NCI-H146 treated with DMSO at 0.1 percent for 48 hours (cell line): Measurements from ENCODE around the gene PCDHA1.
"Not testable (repeated sequence)": the region's sequence is repeated elsewhere in the genome, so short reads cannot be mapped to it uniquely, and the experiment has no call there.

Experiments
- DNase-seq: peaks from one replicate; lab custom pipeline; 2025; ENCODE audit not compliant: unreplicated experiment; lab: John Stamatoyannopoulos, UW

PCDHA1 gene

DNA sequence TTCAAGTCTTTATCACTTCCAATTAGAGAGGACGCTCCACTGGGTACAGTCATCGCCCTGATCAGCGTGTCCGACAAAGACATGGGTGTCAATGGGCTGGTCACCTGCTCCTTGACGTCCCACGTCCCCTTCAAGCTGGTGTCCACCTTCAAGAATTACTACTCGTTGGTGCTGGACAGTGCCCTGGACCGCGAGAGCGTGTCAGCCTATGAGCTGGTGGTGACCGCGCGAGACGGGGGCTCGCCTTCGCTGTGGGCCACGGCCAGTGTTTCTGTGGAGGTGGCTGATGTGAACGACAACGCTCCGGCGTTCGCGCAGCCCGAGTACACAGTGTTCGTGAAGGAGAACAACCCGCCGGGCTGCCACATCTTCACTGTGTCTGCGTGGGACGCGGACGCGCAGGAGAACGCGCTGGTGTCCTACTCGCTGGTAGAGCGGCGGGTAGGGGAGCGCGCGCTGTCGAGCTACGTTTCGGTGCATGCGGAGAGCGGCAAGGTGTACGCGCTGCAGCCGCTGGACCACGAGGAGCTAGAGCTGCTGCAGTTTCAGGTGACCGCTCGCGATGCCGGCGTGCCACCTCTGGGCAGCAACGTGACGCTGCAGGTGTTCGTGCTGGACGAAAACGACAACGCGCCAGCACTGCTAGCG is 22.4 kb downstream of the PCDHA1 start:
- not testable (repeated sequence) for DNase-seq

DNA sequence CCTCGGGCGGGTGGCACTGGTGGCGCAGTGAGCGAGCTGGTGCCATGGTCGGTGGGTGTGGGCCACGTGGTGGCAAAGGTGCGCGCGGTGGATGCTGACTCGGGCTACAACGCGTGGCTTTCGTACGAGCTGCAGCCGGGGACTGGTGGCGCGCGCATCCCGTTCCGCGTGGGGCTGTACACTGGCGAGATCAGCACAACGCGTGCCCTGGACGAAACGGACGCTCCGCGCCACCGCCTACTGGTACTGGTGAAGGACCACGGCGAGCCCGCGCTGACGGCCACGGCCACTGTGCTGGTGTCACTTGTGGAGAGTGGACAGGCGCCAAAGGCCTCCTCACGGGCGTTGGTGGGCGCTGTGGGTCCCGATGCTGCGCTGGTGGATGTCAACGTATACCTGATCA is 22.9 kb downstream of the PCDHA1 start:
- no peak for DNase-seq

- DNase-seq = no peak
These were observed 35.7 kb downstream of the PCDHA1 start, which contains the start of gene PCDHA5 for GRCh38 chr5:140821375-140822280. PCDHA5 (plus strand) TSS chr5:140821613.

- DNase-seq = no peak
These were observed 36.3 kb downstream of the PCDHA1 start for GRCh38 chr5:140822281-140822629.

DNA sequence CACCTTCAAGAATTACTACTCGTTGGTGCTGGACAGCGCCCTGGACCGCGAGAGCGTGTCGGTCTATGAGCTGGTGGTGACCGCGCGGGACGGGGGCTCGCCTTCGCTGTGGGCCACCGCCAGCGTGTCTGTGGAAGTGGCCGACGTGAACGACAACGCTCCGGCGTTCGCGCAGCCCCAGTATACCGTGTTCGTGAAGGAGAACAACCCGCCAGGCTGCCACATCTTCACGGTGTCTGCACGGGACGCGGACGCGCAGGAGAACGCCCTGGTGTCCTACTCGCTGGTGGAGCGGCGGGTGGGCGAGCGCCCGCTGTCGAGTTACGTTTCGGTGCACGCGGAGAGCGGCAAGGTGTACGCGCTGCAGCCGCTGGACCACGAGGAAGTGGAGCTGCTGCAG is 37.0 kb downstream of the PCDHA1 start:
- DNase-seq = not testable (repeated sequence)

GRCh38 chr5:140823475-140823874 is 37.5 kb downstream of the PCDHA1 start:
- no peak for DNase-seq

GRCh38 chr5:140827704-140828361 is 41.9 kb downstream of the PCDHA1 start, which contains the start of gene PCDHA6:
PCDHA6 (plus strand) TSS chr5:140827960; CDS start chr5:140828092, 132 bp downstream.
- no peak for DNase-seq

DNA sequence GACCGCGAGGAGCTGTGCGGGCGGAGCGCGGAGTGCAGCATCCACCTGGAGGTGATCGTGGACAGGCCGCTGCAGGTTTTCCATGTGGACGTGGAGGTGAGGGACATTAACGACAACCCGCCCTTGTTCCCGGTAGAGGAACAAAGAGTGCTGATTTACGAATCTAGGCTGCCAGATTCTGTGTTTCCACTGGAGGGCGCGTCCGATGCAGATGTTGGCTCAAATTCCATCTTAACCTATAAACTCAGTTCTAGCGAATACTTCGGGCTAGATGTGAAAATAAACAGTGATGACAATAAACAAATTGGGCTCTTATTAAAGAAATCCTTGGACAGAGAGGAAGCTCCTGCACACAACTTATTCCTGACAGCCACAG is 42.4 kb downstream of the PCDHA1 start:
- DNase-seq = no peak

- not testable (repeated sequence) for DNase-seq
These were observed 43.9 kb downstream of the PCDHA1 start for GRCh38 chr5:140829511-140830501.

- DNase-seq = no peak
These were observed 48.1 kb downstream of the PCDHA1 start, which contains the start of gene PCDHA7 for GRCh38 chr5:140833993-140834392. PCDHA7 (plus strand) TSS chr5:140834269; CDS start chr5:140834384, 115 bp downstream.

GRCh38 chr5:140834439-140835008 is 48.6 kb downstream of the PCDHA1 start:
- DNase-seq = not testable (repeated sequence)

- DNase-seq = no peak
These were observed 49.9 kb downstream of the PCDHA1 start for GRCh38 chr5:140835622-140836510.

DNA sequence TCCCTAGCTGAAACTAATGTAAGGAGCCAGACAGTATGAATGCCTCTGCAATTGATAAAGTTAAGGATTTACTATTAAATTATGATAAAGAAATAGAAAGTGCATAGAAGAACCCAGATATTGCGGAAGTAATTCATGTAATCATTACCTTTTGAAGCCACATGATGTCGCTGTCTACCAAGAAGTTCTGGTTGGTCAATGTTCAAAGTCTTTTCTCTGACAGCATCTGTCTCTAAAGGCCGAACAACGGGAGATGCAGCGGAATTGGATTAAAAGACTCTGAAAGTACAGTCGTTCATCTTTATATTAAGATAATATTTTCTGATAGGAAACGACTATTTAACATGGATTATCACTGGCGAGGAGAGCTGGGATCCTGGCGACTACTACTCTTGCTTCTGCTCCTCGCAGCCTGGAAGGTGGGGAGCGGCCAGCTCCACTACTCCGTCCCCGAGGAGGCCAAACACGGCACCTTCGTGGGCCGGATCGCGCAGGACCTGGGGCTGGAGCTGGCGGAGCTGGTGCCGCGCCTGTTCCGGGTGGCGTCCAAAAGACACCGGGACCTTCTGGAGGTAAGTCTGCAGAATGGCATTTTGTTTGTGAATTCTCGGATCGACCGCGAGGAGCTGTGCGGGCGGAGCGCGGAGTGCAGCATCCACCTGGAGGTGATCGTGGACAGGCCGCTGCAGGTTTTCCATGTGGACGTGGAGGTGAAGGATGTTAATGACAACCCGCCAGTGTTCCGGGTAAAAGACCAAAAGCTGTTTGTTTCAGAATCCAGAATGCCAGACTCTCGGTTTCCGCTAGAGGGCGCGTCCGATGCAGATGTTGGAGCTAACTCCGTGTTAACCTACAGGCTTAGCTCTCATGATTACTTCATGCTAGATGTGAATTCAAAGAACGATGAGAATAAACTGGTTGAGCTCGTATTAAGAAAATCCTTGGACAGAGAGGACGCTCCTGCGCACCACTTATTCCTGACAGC is 55.3 kb downstream of the PCDHA1 start, which contains the start of gene PCDHA8:
PCDHA8 (plus strand) TSS at position 210 of the 985 bp plus-strand sequence; CDS start at position 345, 135 bp downstream.
- DNase-seq = no peak

DNA sequence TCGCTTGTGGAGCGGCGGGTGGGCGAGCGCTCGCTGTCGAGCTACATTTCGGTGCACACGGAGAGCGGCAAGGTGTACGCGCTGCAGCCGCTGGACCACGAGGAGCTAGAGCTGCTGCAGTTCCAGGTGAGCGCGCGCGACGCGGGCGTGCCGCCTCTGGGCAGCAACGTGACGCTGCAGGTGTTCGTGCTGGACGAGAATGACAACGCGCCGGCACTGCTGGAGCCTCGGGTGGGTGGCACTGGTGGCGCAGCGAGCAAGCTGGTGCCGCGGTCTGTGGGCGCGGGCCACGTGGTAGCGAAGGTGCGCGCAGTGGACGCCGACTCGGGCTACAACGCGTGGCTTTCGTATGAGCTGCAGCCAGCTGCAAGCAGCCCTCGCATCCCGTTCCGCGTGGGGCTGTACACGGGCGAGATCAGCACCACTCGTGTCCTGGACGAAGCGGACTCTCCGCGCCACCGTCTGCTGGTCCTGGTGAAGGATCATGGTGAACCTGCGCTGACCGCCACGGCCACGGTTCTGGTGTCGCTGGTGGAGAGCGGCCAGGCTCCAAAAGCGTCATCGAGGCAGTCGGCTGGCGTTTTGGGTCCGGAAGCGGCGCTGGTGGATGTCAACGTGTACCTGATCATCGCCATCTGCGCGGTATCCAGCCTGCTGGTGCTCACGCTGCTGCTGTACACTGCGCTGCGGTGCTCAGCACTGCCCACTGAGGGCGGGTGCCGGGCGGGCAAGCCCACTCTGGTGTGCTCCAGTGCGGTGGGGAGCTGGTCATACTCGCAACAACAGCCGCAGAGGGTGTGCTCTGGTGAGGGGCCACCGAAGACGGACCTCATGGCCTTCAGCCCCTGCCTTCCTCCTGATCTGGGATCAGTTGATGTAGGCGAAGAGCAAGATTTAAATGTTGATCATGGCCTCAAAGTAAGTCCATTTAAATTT is 57.1 kb downstream of the PCDHA1 start:
- no peak for DNase-seq

DNA sequence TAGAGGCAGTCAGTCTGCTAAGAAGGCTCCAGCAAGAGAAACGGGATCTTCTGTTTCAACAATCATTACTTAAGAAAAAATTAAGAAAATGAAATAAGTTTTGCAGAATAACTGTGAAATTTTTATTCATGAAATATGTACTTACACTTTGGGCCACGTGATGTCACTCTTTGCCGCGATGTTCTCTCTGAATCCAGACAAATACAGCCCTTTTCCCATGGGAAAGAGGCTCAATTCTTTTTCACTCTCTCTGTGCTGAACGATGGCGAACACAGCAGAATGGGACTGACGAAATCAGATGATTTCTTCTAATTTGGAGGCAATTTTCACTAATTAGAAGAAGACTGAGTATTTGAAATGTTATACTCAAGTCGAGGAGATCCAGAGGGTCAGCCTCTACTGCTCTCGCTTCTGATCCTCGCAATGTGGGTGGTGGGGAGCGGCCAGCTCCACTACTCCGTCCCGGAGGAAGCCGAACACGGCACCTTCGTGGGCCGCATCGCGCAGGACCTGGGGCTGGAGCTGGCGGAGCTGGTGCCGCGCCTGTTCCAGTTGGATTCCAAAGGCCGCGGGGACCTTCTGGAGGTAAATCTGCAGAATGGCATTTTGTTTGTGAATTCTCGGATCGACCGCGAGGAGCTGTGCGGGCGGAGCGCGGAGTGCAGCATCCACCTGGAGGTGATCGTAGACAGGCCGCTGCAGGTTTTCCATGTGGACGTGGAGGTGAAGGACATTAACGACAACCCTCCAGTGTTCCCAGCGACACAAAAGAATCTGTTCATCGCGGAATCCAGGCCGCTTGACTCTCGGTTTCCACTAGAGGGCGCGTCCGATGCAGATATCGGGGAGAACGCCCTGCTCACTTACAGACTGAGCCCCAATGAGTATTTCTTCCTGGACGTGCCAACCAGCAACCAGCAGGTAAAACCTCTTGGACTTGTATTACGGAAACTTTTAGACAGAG is 62.5 kb downstream of the PCDHA1 start, which contains the start of gene PCDHA9:
PCDHA9 (plus strand) TSS at position 244 of the 964 bp plus-strand sequence; CDS start at position 358, 114 bp downstream.
- not testable (repeated sequence) for DNase-seq
